Ovary (tissue), 9 donors: Measurements from ENCODE around the gene GAK. TPM values are rescaled to one million over a fixed set of nuclear protein-coding genes. Genes with fewer than 3 reads are reported as not detected.

ENCODE experiments used
- DNase-seq, 5 donors: peaks; one replicate each; pipeline ENCODE4 v3.0.0-alpha.2; 2019 to 2020
- H3K27ac ChIP-seq, 2 donors: fragments of 200-600 bp; one replicate each; pipeline versions ENCODE4 v1.5.1 to v1.8.0; 2019 to 2022
- H3K27me3 ChIP-seq: fragments of 200-600 bp; one replicate; pipeline ENCODE4 v1.8.0; 2022
- H3K36me3 ChIP-seq: fragments of 200-600 bp; sonication (generic); one replicate; pipeline ENCODE4 v1.5.1; 2019
- H3K4me1 ChIP-seq: one replicate; pipeline ENCODE4 v1.8.1; 2013; ENCODE audit warnings: mild to moderate bottlenecking, moderate library complexity; ENCODE audit not compliant: insufficient read depth
- H3K4me3 ChIP-seq: fragments of 200-600 bp; sonication (generic); one replicate; pipeline ENCODE4 v1.5.1; 2017
- H3K9me3 ChIP-seq, 2 donors: fragments of 200-600 bp in 1 of 2; sonication (generic) in 1 of 2; one replicate each; pipeline versions ENCODE4 v1.5.1 to v1.8.1; 2013 to 2019; ENCODE audit warnings: mild to moderate bottlenecking in 1 of 2, moderate library complexity in 1 of 2
- CTCF ChIP-seq, 3 donors: fragments of 450-650 bp in 2 of 3; fragments of 200-600 bp in 1 of 3; IDR thresholded peaks; one replicate each; pipeline versions ENCODE4 v1.5.1 to v1.8.0; 2016 to 2022; ENCODE audit warnings: antibody characterized with exemption in 3 of 3, mild to moderate bottlenecking in 1 of 3
- EP300 ChIP-seq: sonication (generic); formaldehyde crosslinking; IDR thresholded peaks from one replicate; pipeline ENCODE4 v1.6.1; 2017; ENCODE audit warnings: antibody characterized with exemption
- POLR2A ChIP-seq: fragments of 450-650 bp; IDR thresholded peaks from one replicate; pipeline ENCODE4 v1.6.1; 2017; ENCODE audit warnings: antibody characterized with exemption, mild to moderate bottlenecking, moderate library complexity
- WGBS, 3 donors: extraction: QIAGEN DNeasy Blood & Tissue Kit in 1 of 3; methylation state at CpG; one replicate each; pipeline versions ENCODE4 v1.1.5 to v1.1.7; 2013 to 2017; 5-methylcytosine and 5-hydroxymethylcytosine counted together
- intact Hi-C, 4 donors: fragments of 100-400 bp; cut with DNase I; formaldehyde crosslinking; loops; one replicate each; pipeline versions ENCODE4 v1.11.0 to v1.15.1; 2022 to 2023
- polyA plus RNA-seq, 2 donors: library from polyadenylated mRNA; stranded (reverse); fragments of 200-250 nt in 1 of 2; fragments of 350-450 nt in 1 of 2; fragmentation: Illumina TruSeq in 1 of 2; extraction: RNeasy Lipid Tissue Mini Kit (QIAGEN cat#74804) in 1 of 2; gene quantifications; one replicate each; pipeline ENCODE4 v1.2.3, GENCODE V29; 2013 to 2014
- total RNA-seq, 7 donors: library from RNA; depleted of rRNA in 2 of 7; stranded (reverse); fragments of >200 nt in 2 of 7; fragmentation: NEBNext Ultra II Directional in 3 of 7; extraction: Animal tissue kit (Norgen Biotek cat#: 25700) in 3 of 7; gene quantifications; one replicate each; pipeline versions ENCODE4 v1.1.0 to v1.2.4, GENCODE V29; 2016 to 2023
- donor health status: DM: no; HTN: no; CAD: no; lungs with moderate emphysema.
- donor health status: DM: no; HTN: no; CAD: no.
- donor health status: Bipolar disorder and iron deficiency.
- donor health status: DM: yes; HTN: yes; CAD: no.
- donor health status: DM: no; HTN: no; CAD: no.
- donor health status: DM: yes; HTN: yes; CAD: no.

Gene GAK
- total and polyA plus RNA-seq, 9 donors: 30.7 to 95.4 (median 70.4) TPM

DNA sequence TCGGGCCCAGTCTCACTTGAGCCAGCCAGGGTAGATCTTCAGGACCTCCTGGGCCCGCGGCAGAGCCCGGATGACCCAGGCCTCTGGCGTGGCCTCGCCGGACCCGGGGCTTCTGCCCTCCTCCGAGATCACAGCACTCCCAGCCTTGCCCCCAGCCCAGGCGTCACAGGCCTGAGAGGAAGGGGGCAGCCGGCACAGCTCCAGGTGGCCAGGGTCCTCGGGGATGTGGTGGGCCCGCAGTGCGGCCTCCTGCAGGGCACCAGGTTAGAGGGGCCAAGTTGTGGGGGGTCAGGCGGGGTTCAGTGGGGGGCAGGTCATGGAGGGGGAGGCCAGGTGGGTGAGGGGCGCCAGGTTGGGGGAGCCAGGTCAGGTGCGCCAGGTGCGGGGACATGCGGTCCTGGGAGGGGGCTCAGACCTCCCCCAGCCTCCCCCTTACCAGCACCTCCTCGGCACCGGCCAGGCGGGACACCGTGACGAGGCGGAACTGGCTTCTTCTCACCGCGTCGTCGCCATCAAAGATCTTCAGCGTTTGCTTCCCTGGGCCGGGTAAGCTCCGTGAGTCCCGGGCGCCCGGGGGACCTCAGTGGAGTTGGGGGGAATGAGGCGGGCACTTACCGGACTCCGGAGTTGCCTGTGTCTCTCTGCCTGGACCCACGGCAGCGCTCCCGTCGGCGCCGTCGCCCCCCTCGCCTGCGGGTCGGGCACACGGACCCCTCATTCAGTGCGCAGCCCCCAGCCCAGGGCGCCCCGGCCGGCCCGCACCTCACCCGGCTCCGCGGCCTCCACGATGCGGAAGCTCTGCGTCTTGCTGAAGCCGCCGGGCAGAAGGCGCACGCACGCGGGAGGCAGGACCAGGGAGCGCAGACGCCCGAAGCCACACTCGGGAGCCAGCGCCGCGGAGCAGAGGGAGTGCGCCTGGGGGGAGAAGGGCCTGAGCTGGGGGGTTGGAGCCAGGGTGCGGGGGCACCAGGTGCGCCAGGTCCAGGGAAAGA, 35.3 kb upstream of the GAK start:
- TF ChIP-seq CTCF (IDR thresholded peaks at IDR 0.05) (no peak), POLR2A (no peak), EP300 (no peak)
- Histone ChIP-seq H3K4me3 (no peak overlapping the region), H3K27ac (no peak overlapping the region), H3K9me3 (no peaks in the 10 kb centered on the region), H3K36me3 (no peaks in the 10 kb centered on the region), H3K4me1 (peaks cover 4% of the 10 kb centered on the region), H3K27me3 (no peaks in the 10 kb centered on the region)
- DNase-seq: no peak
- 42 to 52% (median 47%) methylated on average over 51 to 76 of the region's 76 CpGs for WGBS, 3 donors
- intact Hi-C loops: no loop called here

DNA sequence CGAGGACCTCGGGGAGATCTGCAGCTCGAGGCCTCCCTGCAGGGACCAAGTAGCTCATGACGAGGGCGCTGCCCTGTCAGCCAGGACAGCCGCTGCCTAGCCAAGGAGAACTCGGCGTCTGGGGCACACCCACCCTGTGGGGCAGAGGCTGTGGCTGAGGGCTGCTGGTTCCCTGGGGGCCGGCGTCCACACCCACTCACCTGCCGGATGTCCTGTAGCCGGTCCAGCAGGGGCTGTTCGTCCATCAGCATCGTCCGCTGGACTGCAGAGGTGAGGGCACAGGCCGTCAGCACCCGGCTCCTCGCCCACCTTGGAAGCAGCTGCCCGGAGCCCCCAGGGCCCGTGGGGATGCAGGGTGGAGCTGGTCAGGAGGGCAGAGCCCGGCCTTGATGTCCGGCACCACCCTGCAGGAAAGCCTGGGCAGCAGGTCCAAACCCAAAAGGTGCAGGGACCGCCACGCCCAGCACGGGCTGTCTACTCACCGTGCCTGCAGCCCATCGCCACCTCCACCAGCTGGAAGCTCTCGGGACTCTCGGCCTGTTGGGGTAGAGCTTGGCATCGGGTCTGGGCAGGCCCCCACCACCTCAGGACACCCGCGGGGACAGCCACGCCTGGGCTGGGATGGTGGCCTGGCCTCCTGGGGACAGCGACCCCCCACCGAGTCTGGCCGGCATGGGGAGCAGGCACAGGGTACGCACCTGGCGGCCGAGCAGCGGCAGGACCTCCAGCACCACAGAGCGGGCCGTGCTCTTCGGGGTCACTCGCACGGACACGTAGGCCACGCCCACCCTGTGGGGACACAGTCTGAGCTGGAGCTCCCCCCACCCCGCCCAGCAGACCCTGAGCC, 34.4 kb upstream of the GAK start:
- DNase-seq: no peak
- Histone ChIP-seq H3K4me1 (no peaks in the 10 kb centered on the region), H3K27me3 (no peaks in the 10 kb centered on the region), H3K27ac (no peak overlapping the region), H3K9me3 (no peaks in the 10 kb centered on the region), H3K36me3 (no peaks in the 10 kb centered on the region), H3K4me3 (no peak overlapping the region)
- TF ChIP-seq EP300 (no peak), CTCF (IDR thresholded peaks at IDR 0.05) (no peak), POLR2A (no peak)
- 88 to 92% (median 89%) methylated on average over 40 to 48 of the region's 48 CpGs for WGBS, 3 donors
- intact Hi-C loops: no loop called here

DNA sequence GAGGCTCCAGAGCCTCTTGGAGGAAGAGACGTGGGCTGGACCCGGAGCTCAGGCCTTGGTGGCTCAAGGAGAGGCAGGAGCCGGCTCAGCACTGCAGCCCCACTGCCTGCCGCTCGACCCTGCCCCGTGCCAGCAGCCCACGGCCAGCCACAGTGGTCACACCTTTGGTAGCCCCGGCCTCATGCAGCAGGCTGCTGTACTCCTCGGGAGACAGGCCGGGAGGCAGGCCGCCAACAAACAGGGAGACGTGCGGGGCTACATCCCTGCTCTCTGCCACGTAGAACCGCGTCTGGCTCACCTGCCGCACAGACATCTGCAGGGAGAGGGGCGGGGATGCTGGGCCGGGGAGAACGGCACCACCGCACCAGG, 33.6 kb upstream of the GAK start:
- Histone ChIP-seq H3K9me3 (no peaks in the 10 kb centered on the region), H3K27me3 (no peaks in the 10 kb centered on the region), H3K36me3 (no peaks in the 10 kb centered on the region), H3K4me1 (no peaks in the 10 kb centered on the region), H3K4me3 (no peak overlapping the region), H3K27ac (no peak overlapping the region)
- no peak for TF ChIP-seq EP300
- TF ChIP-seq CTCF (IDR thresholded peaks at IDR 0.05): no peak
- no peak for TF ChIP-seq POLR2A
- DNase-seq: no peak
- intact Hi-C loops: no loop called here
- WGBS, 3 donors: 89 to 90% (median 90%) methylated on average over 19 to 21 of the region's 21 CpGs

GRCh38 chr4:965048-965765, 33.1 kb upstream of the GAK start:
- Histone ChIP-seq H3K36me3 (no peaks in the 10 kb centered on the region), H3K4me3 (no peak overlapping the region), H3K27me3 (no peaks in the 10 kb centered on the region), H3K27ac (no peak overlapping the region), H3K9me3 (no peaks in the 10 kb centered on the region), H3K4me1 (no peaks in the 10 kb centered on the region)
- no peak for TF ChIP-seq EP300
- no peak for TF ChIP-seq CTCF (IDR thresholded peaks at IDR 0.05)
- no peak for TF ChIP-seq POLR2A
- intact Hi-C loops: no loop called here
- no peak for DNase-seq
- 90% methylated on average over 20 to 26 of the region's 26 CpGs for WGBS, 3 donors
